ENCODE measurements around the gene FBXO48. TPM values are rescaled to one million over a fixed set of nuclear protein-coding genes. Genes with fewer than 3 reads are reported as not detected.

Gene FBXO48
- total RNA-seq, 1 donor = 0.72 TPM

GRCh38 chr2:68501768-68502167 is 34.7 kb upstream of the FBXO48 start:
- Histone ChIP-seq H3K27ac (ENCODE audit: low read depth, low read length) (no peak overlapping the region), H4K20me1 (ENCODE audit: insufficient read depth, low read length) (no peaks in the 10 kb centered on the region), H3K36me3 (ENCODE audit: insufficient read depth, low read length) (no peaks in the 10 kb centered on the region), H3K4me2 (ENCODE audit: insufficient read depth, low read length) (no peak overlapping the region), H3K9me3 (ENCODE audit: low read depth, low read length) (no peaks in the 10 kb centered on the region), H2AFZ (ENCODE audit: low read length) (no peak overlapping the region), H3K79me2 (ENCODE audit: insufficient read depth, low read length) (no peaks in the 10 kb centered on the region), H3K4me3 (ENCODE audit: insufficient read depth, low read length) (no peak overlapping the region), H3K27me3 (ENCODE audit: insufficient read depth, low read length) (no peaks in the 10 kb centered on the region), H3K4me1 (ENCODE audit: insufficient read depth, low read length) (no peaks in the 10 kb centered on the region)
- no peak for DNase-seq (ENCODE audit: insufficient read length, low spot score, missing footprints)
- TF ChIP-seq CTCF (IDR thresholded peaks at IDR 0.05; ENCODE audit: extremely low read depth, low read depth, low read length) = no peak

GRCh38 chr2:68500649-68501048 is 33.6 kb upstream of the FBXO48 start:
- no peak for DNase-seq (ENCODE audit: insufficient read length, low spot score, missing footprints)
- TF ChIP-seq CTCF (IDR thresholded peaks at IDR 0.05; ENCODE audit: extremely low read depth, low read depth, low read length) = no peak

GRCh38 chr2:68499133-68499532 is 32.0 kb upstream of the FBXO48 start:
- Histone ChIP-seq H3K9me3 (ENCODE audit: low read depth, low read length) (no peaks in the 10 kb centered on the region), H3K4me2 (ENCODE audit: insufficient read depth, low read length) (no peak overlapping the region), H3K4me1 (ENCODE audit: insufficient read depth, low read length) (no peaks in the 10 kb centered on the region), H3K36me3 (ENCODE audit: insufficient read depth, low read length) (no peaks in the 10 kb centered on the region), H3K4me3 (ENCODE audit: insufficient read depth, low read length) (no peak overlapping the region), H3K27me3 (ENCODE audit: insufficient read depth, low read length) (no peaks in the 10 kb centered on the region), H2AFZ (ENCODE audit: low read length) (no peak overlapping the region), H3K79me2 (ENCODE audit: insufficient read depth, low read length) (no peaks in the 10 kb centered on the region), H4K20me1 (ENCODE audit: insufficient read depth, low read length) (no peaks in the 10 kb centered on the region), H3K27ac (ENCODE audit: low read depth, low read length) (no peak overlapping the region)
- no peak for TF ChIP-seq CTCF (IDR thresholded peaks at IDR 0.05; ENCODE audit: extremely low read depth, low read depth, low read length)
- DNase-seq (ENCODE audit: insufficient read length, low spot score, missing footprints) = no peak

More at GRCh38 chr2:68500649-68501048, 33.6 kb upstream of the FBXO48 start:
- H3K27ac ChIP-seq (ENCODE audit: low read depth, low read length) = no peak overlapping the region
- no peak overlapping the region for H3K4me2 ChIP-seq (ENCODE audit: insufficient read depth, low read length)
- no peaks in the 10 kb centered on the region for H4K20me1 ChIP-seq (ENCODE audit: insufficient read depth, low read length)
- no peaks in the 10 kb centered on the region for H3K27me3 ChIP-seq (ENCODE audit: insufficient read depth, low read length)
- no peaks in the 10 kb centered on the region for H3K36me3 ChIP-seq (ENCODE audit: insufficient read depth, low read length)
- H2AFZ ChIP-seq (ENCODE audit: low read length) = no peak overlapping the region
- H3K4me1 ChIP-seq (ENCODE audit: insufficient read depth, low read length) = no peaks in the 10 kb centered on the region
- H3K79me2 ChIP-seq (ENCODE audit: insufficient read depth, low read length) = no peaks in the 10 kb centered on the region
- H3K4me3 ChIP-seq (ENCODE audit: insufficient read depth, low read length) = no peak overlapping the region
- H3K9me3 ChIP-seq (ENCODE audit: low read depth, low read length) = no peaks in the 10 kb centered on the region

- no peaks in the 10 kb centered on the region for H3K27me3 ChIP-seq (ENCODE audit: insufficient read depth, low read length)
- H3K79me2 ChIP-seq (ENCODE audit: insufficient read depth, low read length) = no peaks in the 10 kb centered on the region
- no peak overlapping the region for H3K27ac ChIP-seq (ENCODE audit: low read depth, low read length)
- H3K4me1 ChIP-seq (ENCODE audit: insufficient read depth, low read length) = peaks cover 4% of the 10 kb centered on the region
- DNase-seq (ENCODE audit: insufficient read length, low spot score, missing footprints) = no peak
- H3K4me2 ChIP-seq (ENCODE audit: insufficient read depth, low read length) = no peak overlapping the region
- no peak overlapping the region for H2AFZ ChIP-seq (ENCODE audit: low read length)
- TF ChIP-seq CTCF (IDR thresholded peaks at IDR 0.05; ENCODE audit: extremely low read depth, low read depth, low read length) = no peak
- H3K9me3 ChIP-seq (ENCODE audit: low read depth, low read length) = no peaks in the 10 kb centered on the region
- H3K4me3 ChIP-seq (ENCODE audit: insufficient read depth, low read length) = no peak overlapping the region
- H4K20me1 ChIP-seq (ENCODE audit: insufficient read depth, low read length) = peaks cover 5% of the 10 kb centered on the region
- no peaks in the 10 kb centered on the region for H3K36me3 ChIP-seq (ENCODE audit: insufficient read depth, low read length)
These were observed 24.5 kb upstream of the FBXO48 start for GRCh38 chr2:68491582-68491981.
